B cell (primary cell): ENCODE data around the gene METTL25. TPM values are rescaled to one million over a fixed set of nuclear protein-coding genes. Genes with fewer than 3 reads are reported as not detected.

ENCODE experiments used
- ATAC-seq: fragments of 200-7000 bp; cut with Tn5 transposase; one replicate; pipeline ENCODE4 v1.10.0; 2021; ENCODE audit warnings: low read depth, mild to moderate bottlenecking, moderate number of reproducible peaks, moderate library complexity
- CTCF ChIA-PET: fragments of 350-600 bp; sonication (Branson Sonifier 250); formaldehyde crosslinking; loops from one replicate; lab custom pipeline; 2021; ENCODE audit warnings: antibody characterized with exemption, inconsistent platforms; lab: Charles Lee
- POLR2A ChIA-PET: fragments of 350-600 bp; sonication (Branson Sonifier 250); formaldehyde crosslinking; loops from one replicate; lab custom pipeline; 2021; ENCODE audit warnings: antibody characterized with exemption; lab: Charles Lee
- DNase-seq: peaks from one replicate; pipeline ENCODE4 v3.0.0; 2013
- H2AFZ ChIP-seq: 2 replicates; pipeline ENCODE4 v1.6.1; 2012; ENCODE audit warnings: mild to moderate bottlenecking, low read depth, low read length; ENCODE audit not compliant: insufficient read depth, poor library complexity, severe bottlenecking
- H3K27ac ChIP-seq, 2 donors: 1 replicate in 1 of 2; 2 replicates in 1 of 2; pipeline ENCODE4 v1.5.1; 2012 to 2013; ENCODE audit warnings: low read length in 2 of 2, mild to moderate bottlenecking in 2 of 2, moderate library complexity in 1 of 2
- H3K27me3 ChIP-seq, 4 experiments: fragments of 200-600 bp in 1 of 4; sonication (generic) in 1 of 4; replicated peaks in 1 of 4; 1 replicate in 2 of 4; 2 replicates in 2 of 4; pipeline versions ENCODE4 v1.6.1 to v1.7.0; 2013 to 2016; ENCODE audit warnings: low read length in 3 of 4, mild to moderate bottlenecking in 2 of 4, mixed read lengths in 1 of 4, moderate library complexity in 1 of 4; ENCODE audit not compliant: insufficient read depth in 4 of 4, control insufficient read depth in 3 of 4; ENCODE audit errors: control extremely low read depth in 1 of 4
- H3K36me3 ChIP-seq, 2 experiments: replicated peaks in 1 of 2; 1 replicate in 1 of 2; 2 replicates in 1 of 2; pipeline versions ENCODE4 v1.6.1 to v1.7.1; 2013; ENCODE audit warnings: low read length in 1 of 2; ENCODE audit not compliant: insufficient read depth in 2 of 2, control insufficient read depth in 1 of 2; ENCODE audit errors: control extremely low read depth in 1 of 2, extremely low read depth in 1 of 2
- H3K4me1 ChIP-seq, 2 donors: fragments of 200-600 bp in 1 of 2; sonication (generic) in 1 of 2; 1 replicate in 1 of 2; 2 replicates in 1 of 2; pipeline versions ENCODE4 v1.5.1 to v1.6.1; 2013 to 2017; ENCODE audit warnings: low read length in 2 of 2; ENCODE audit not compliant: control insufficient read depth in 2 of 2, insufficient read depth in 2 of 2
- H3K4me2 ChIP-seq: replicated peaks from 2 replicates; pipeline ENCODE3; 2012; ENCODE audit warnings: mild to moderate bottlenecking, low read depth, low read length; ENCODE audit not compliant: poor library complexity, severe bottlenecking
- H3K4me3 ChIP-seq, 5 experiments: fragments of 200-600 bp in 1 of 5; sonication (generic) in 1 of 5; 1 replicate in 3 of 5; 2 replicates in 2 of 5; pipeline versions ENCODE4 v1.5.1 to v1.7.0; 2011 to 2016; ENCODE audit warnings: low read length in 4 of 5, mild to moderate bottlenecking in 4 of 5, low read depth in 2 of 5, control low read depth in 1 of 5, moderate library complexity in 1 of 5; ENCODE audit not compliant: insufficient read depth in 1 of 5; ENCODE audit errors: control extremely low read depth in 1 of 5, extremely low read depth in 1 of 5
- H3K79me2 ChIP-seq: fragments of 200-600 bp; sonication (generic); one replicate; pipeline ENCODE4 v1.6.0; 2016; ENCODE audit warnings: low read length; ENCODE audit not compliant: control insufficient read depth, insufficient read depth
- H3K9ac ChIP-seq: fragments of 200-600 bp; sonication (generic); 2 replicates; pipeline ENCODE4 v1.6.1; 2017; ENCODE audit warnings: mild to moderate bottlenecking, low read length, moderate library complexity
- H3K9me3 ChIP-seq, 3 donors: one replicate each; pipeline versions ENCODE4 v1.6.1 to v1.7.1; 2013; ENCODE audit warnings: low read length in 2 of 3; ENCODE audit not compliant: control insufficient read depth in 2 of 3, insufficient read depth in 1 of 3; ENCODE audit errors: control extremely low read depth in 1 of 3
- H4K20me1 ChIP-seq: 2 replicates; pipeline ENCODE4 v1.6.0; 2012; ENCODE audit warnings: mild to moderate bottlenecking, low read length; ENCODE audit not compliant: insufficient read depth, control insufficient read depth, poor library complexity, severe bottlenecking
- H3K27ac Mint-ChIP-seq: one replicate; pipeline ENCODE4 v1.8.0; 2021; ENCODE audit warnings: mixed read lengths
- H3K27me3 Mint-ChIP-seq: one replicate; pipeline ENCODE4 v1.8.0; 2021; ENCODE audit warnings: mixed read lengths
- H3K4me1 Mint-ChIP-seq: one replicate; pipeline ENCODE4 v1.8.0; 2021; ENCODE audit warnings: mixed read lengths
- H3K4me3 Mint-ChIP-seq: one replicate; pipeline ENCODE4 v1.8.0; 2021; ENCODE audit warnings: mixed read lengths
- H3K9me3 Mint-ChIP-seq: one replicate; pipeline ENCODE4 v1.8.0; 2022; ENCODE audit warnings: mixed read lengths; ENCODE audit not compliant: insufficient read depth
- EZH2 ChIP-seq: IDR thresholded peaks from 2 replicates; pipeline ENCODE4 v1.6.1; 2012; ENCODE audit warnings: borderline replicate concordance, low read depth, mild to moderate bottlenecking, moderate library complexity, low read length; ENCODE audit not compliant: insufficient read depth, poor library complexity, severe bottlenecking
- WGBS: methylation state at CpG from one replicate; pipeline ENCODE4 v1.1.5; 2013; ENCODE audit warnings: missing lambda C conversion rate; ENCODE audit not compliant: insufficient coverage; 5-methylcytosine and 5-hydroxymethylcytosine counted together
- intact Hi-C: fragments of 100-400 bp; cut with micrococcal nuclease; formaldehyde crosslinking; loops from one replicate; pipeline ENCODE4 v1.10.0; 2022
- polyA plus RNA-seq: library from polyadenylated mRNA; depleted of rRNA; stranded (reverse); fragments of >200 nt; gene quantifications from 2 replicates; pipeline ENCODE4 v1.2.3, GENCODE V29; 2012
- total RNA-seq, 2 donors: library from RNA; stranded (reverse); fragments of 120-200 nt in 1 of 2; gene quantifications; 1 replicate in 1 of 2; 2 replicates in 1 of 2; pipeline versions ENCODE4 v1.2.3 to v1.2.4, GENCODE V29; 2013 to 2022
- TF ChIP-seq, protein P1 (sequence below): fragments of 200-600 bp; IDR thresholded peaks from one replicate; pipeline ENCODE4 v1.8.0; 2022; ENCODE audit warnings: antibody characterized with exemption, mild to moderate bottlenecking

The METTL25 gene
- total and polyA plus RNA-seq, 2 donors (not counting 1 experiment from before 2014, with no cell fraction given) = 5.4 to 24.1 TPM

DNA sequence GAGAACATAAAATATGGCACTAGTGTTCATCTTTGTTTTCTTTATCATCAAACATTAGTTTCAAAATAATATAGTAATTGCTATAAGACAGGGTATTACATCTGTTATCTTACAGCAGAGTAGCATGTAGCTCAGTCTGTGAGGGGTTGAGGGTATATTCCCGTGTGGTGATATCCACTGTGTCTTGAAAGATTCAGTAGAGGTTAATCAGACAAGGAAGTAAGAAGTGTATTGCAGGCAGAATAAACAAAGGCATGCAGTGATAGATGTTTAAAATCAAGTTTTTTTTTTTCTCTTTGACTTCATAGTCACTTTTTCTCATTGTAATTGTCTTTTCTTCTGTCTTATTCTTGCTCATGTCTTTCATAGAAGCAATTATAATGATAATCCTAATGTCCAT, 48.3 kb downstream of the METTL25 start:
- H3K9me3 Mint-ChIP-seq = no peaks in the 10 kb centered on the region
- Histone ChIP-seq H3K27ac (no peak overlapping the region), H3K4me3 (no peak overlapping the region), H3K36me3 (peaks cover 6 to 7% of the 10 kb centered on the region in 2 experiments), H3K4me2 (no peak overlapping the region), H3K4me1 (no peaks in the 10 kb centered on the region), H4K20me1 (no peaks in the 10 kb centered on the region), H3K9me3 (no peaks in the 10 kb centered on the region), H2AFZ (no peak overlapping the region), H3K27me3 (no peaks in the 10 kb centered on the region), H3K79me2 (no peaks in the 10 kb centered on the region), H3K9ac (no peak overlapping the region)
- POLR2A ChIA-PET = no interaction called here
- no peaks in the 10 kb centered on the region for H3K27me3 Mint-ChIP-seq
- no peak overlapping the region for H3K27ac Mint-ChIP-seq
- TF ChIP-seq, protein P1, sequence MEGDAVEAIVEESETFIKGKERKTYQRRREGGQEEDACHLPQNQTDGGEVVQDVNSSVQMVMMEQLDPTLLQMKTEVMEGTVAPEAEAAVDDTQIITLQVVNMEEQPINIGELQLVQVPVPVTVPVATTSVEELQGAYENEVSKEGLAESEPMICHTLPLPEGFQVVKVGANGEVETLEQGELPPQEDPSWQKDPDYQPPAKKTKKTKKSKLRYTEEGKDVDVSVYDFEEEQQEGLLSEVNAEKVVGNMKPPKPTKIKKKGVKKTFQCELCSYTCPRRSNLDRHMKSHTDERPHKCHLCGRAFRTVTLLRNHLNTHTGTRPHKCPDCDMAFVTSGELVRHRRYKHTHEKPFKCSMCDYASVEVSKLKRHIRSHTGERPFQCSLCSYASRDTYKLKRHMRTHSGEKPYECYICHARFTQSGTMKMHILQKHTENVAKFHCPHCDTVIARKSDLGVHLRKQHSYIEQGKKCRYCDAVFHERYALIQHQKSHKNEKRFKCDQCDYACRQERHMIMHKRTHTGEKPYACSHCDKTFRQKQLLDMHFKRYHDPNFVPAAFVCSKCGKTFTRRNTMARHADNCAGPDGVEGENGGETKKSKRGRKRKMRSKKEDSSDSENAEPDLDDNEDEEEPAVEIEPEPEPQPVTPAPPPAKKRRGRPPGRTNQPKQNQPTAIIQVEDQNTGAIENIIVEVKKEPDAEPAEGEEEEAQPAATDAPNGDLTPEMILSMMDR = no peak
- no peak for TF ChIP-seq EZH2
- ATAC-seq = no peak
- intact Hi-C loops = no loop called here
- DNase-seq = no peak
- no peak overlapping the region for H3K4me3 Mint-ChIP-seq
- CTCF ChIA-PET = no interaction called here
- 100% methylated on average over 1 of the region's 1 CpG for WGBS
- no peaks in the 10 kb centered on the region for H3K4me1 Mint-ChIP-seq

DNA sequence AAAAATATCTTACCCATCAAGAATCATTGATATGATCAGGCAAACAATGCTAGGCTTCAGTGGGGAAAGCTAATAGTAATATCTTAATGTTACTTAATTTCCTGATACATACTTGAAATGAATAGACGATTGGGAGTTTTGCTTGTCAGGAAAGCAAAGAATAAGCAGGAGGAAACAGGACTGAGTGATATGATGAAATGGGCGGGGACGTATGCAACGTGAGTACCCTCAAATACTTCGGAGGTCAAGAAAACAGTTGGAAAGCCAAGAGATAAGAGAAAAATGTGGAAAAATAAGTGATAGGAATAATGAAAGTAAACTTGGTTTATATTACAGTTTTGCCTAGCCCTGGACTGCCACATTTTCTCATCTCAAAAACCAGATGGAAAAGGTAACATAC, 49.2 kb downstream of the METTL25 start:
- intact Hi-C loops = no loop called here
- no peak overlapping the region for H3K9ac ChIP-seq
- H3K4me2 ChIP-seq = no peak overlapping the region
- H3K9me3 Mint-ChIP-seq = no peaks in the 10 kb centered on the region
- TF ChIP-seq, protein P1 = no peak
- no peak for TF ChIP-seq EZH2
- H3K27me3 ChIP-seq = no peaks in the 10 kb centered on the region
- DNase-seq = no peak
- no peak for ATAC-seq
- no peaks in the 10 kb centered on the region for H3K4me1 Mint-ChIP-seq
- peaks cover 6 to 7% of the 10 kb centered on the region in 2 experiments for H3K36me3 ChIP-seq
- H3K27ac Mint-ChIP-seq = no peak overlapping the region
- H3K4me3 ChIP-seq = no peak overlapping the region
- WGBS = 90% methylated on average over 5 of the region's 5 CpGs
- POLR2A ChIA-PET = no interaction called here
- no peaks in the 10 kb centered on the region for H4K20me1 ChIP-seq
- H3K4me3 Mint-ChIP-seq = no peak overlapping the region
- H3K27me3 Mint-ChIP-seq = no peaks in the 10 kb centered on the region
- CTCF ChIA-PET = no interaction called here
- H3K9me3 ChIP-seq = no peaks in the 10 kb centered on the region
- H3K4me1 ChIP-seq = no peaks in the 10 kb centered on the region
- H3K79me2 ChIP-seq = no peaks in the 10 kb centered on the region
- H2AFZ ChIP-seq = no peak overlapping the region
- H3K27ac ChIP-seq = no peak overlapping the region
